Testis (tissue), 3 donors: ENCODE measurements around the gene GMDS. TPM values are rescaled to one million over a fixed set of nuclear protein-coding genes. Genes with fewer than 3 reads are reported as not detected.

Experiments used
- DNase-seq: peaks from one replicate; pipeline ENCODE4 v3.0.0-alpha.2; 2019
- H3K27ac ChIP-seq, 2 donors: fragments of 200-600 bp; sonication (generic); one replicate each; pipeline ENCODE4 v1.5.1; 2019
- H3K27me3 ChIP-seq: fragments of 200-600 bp; sonication (generic); one replicate; pipeline ENCODE4 v1.5.1; 2019
- H3K36me3 ChIP-seq: fragments of 200-600 bp; sonication (generic); one replicate; pipeline ENCODE4 v1.5.1; 2017; ENCODE audit warnings: low read depth; ENCODE audit errors: missing control alignments
- H3K4me1 ChIP-seq: fragments of 200-600 bp; sonication (generic); one replicate; pipeline ENCODE4 v1.5.1; 2019
- H3K4me3 ChIP-seq, 2 donors: fragments of 200-600 bp; sonication (generic); one replicate each; pipeline ENCODE4 v1.5.1; 2017 to 2019
- H3K9me3 ChIP-seq: fragments of 200-600 bp; sonication (generic); one replicate; pipeline ENCODE4 v1.5.1; 2017
- CTCF ChIP-seq, 3 experiments: fragments of 450-650 bp in 2 of 3; fragments of 200-600 bp in 1 of 3; sonication (generic) in 1 of 3; IDR thresholded peaks; one replicate each; pipeline ENCODE4 v1.5.1; 2016 to 2019; ENCODE audit warnings: antibody characterized with exemption in 3 of 3, mild to moderate bottlenecking in 2 of 3, moderate library complexity in 1 of 3
- POLR2A ChIP-seq: fragments of 450-650 bp; IDR thresholded peaks from one replicate; pipeline ENCODE4 v1.6.1; 2017; ENCODE audit warnings: antibody characterized with exemption, mild to moderate bottlenecking, moderate library complexity
- WGBS, 2 donors: methylation state at CpG; one replicate each; pipeline ENCODE4 v1.1.5; 2018; 5-methylcytosine and 5-hydroxymethylcytosine counted together
- intact Hi-C: fragments of 100-400 bp; cut with DNase I; formaldehyde crosslinking; loops from one replicate; pipeline ENCODE4 v1.15.1; 2023; ENCODE audit warnings: low total_unique reads
- polyA plus RNA-seq: library from polyadenylated mRNA; stranded (reverse); fragments of 350-450 nt; fragmentation: Illumina TruSeq; extraction: RNeasy Lipid Tissue Mini Kit (QIAGEN cat#74804); gene quantifications from one replicate; pipeline ENCODE4 v1.2.3, GENCODE V29; 2014; ENCODE audit warnings: low read depth, low replicate concordance; ENCODE audit not compliant: insufficient read depth
- total RNA-seq, 2 donors: library from RNA; depleted of rRNA; stranded (reverse); fragments of >200 nt; gene quantifications; one replicate each; pipeline ENCODE4 v1.2.3, GENCODE V29; 2016

The GMDS gene
- total and polyA plus RNA-seq, 3 donors from 2014 or later, result 19.6 to 31.1 (median 22.2) TPM

GRCh38 chr6:2034256-2034655 is 211.1 kb downstream of the GMDS start:
- no peak overlapping the region for H3K4me3 ChIP-seq
- no peak for TF ChIP-seq POLR2A
- no peak for TF ChIP-seq CTCF (IDR thresholded peaks at IDR 0.05)
- no peak overlapping the region for H3K27ac ChIP-seq
- H3K4me1 ChIP-seq, result no peaks in the 10 kb centered on the region
- H3K36me3 ChIP-seq, result no peaks in the 10 kb centered on the region
- DNase-seq, result no peak
- 85 to 87% methylated on average over 6 of the region's 6 CpGs for WGBS, 2 donors
- H3K27me3 ChIP-seq, result no peaks in the 10 kb centered on the region
- intact Hi-C loops, result no loop called here
- H3K9me3 ChIP-seq, result no peaks in the 10 kb centered on the region

- 94 to 96% methylated on average over 4 of the region's 4 CpGs for WGBS, 2 donors
- Histone ChIP-seq H3K4me3 (no peak overlapping the region), H3K27ac (no peak overlapping the region), H3K4me1 (no peaks in the 10 kb centered on the region), H3K9me3 (no peaks in the 10 kb centered on the region), H3K36me3 (no peaks in the 10 kb centered on the region), H3K27me3 (no peaks in the 10 kb centered on the region)
- no peak for TF ChIP-seq POLR2A
- TF ChIP-seq CTCF (IDR thresholded peaks at IDR 0.05), result no peak
- no peak for DNase-seq
- intact Hi-C loops, result no loop called here
Observed at GRCh38 chr6:2033544-2033943, 211.9 kb downstream of the GMDS start.

- H3K4me3 ChIP-seq, result no peak overlapping the region
- 86 to 96% methylated on average over 7 of the region's 7 CpGs for WGBS, 2 donors
- H3K27me3 ChIP-seq, result no peaks in the 10 kb centered on the region
- TF ChIP-seq CTCF (IDR thresholded peaks at IDR 0.05) (no peak), POLR2A (no peak)
- H3K27ac ChIP-seq, result no peak overlapping the region
- no peak for DNase-seq
- no peaks in the 10 kb centered on the region for H3K36me3 ChIP-seq
- no peaks in the 10 kb centered on the region for H3K4me1 ChIP-seq
- intact Hi-C loops, result no loop called here
- H3K9me3 ChIP-seq, result no peaks in the 10 kb centered on the region
Observed at GRCh38 chr6:2030682-2031244, 214.6 kb downstream of the GMDS start.

GRCh38 chr6:2029952-2030351 is 215.5 kb downstream of the GMDS start:
- intact Hi-C loops, result no loop called here
- 83 to 90% methylated on average over 3 of the region's 3 CpGs for WGBS, 2 donors
- H3K27ac ChIP-seq, result no peak overlapping the region

More at GRCh38 chr6:2029952-2030351, 215.5 kb downstream of the GMDS start:
- Histone ChIP-seq H3K36me3 (no peaks in the 10 kb centered on the region), H3K4me3 (no peak overlapping the region), H3K27me3 (no peaks in the 10 kb centered on the region), H3K4me1 (no peaks in the 10 kb centered on the region), H3K9me3 (no peaks in the 10 kb centered on the region)
- DNase-seq, result no peak
- TF ChIP-seq POLR2A (no peak), CTCF (IDR thresholded peaks at IDR 0.05) (no peak)
